HepG2 (cell line): Measurements from ENCODE around the gene RSPH9. TPM values are rescaled to one million over a fixed set of nuclear protein-coding genes. Genes with fewer than 3 reads are reported as not detected.

Source experiments
- ASH2L ChIP-seq: fragments of 300-600, 200-600 bp; sonication (generic); IDR thresholded peaks from 2 replicates; pipeline ENCODE4 v1.7.0; 2017; ENCODE audit warnings: low read depth, mild to moderate bottlenecking, moderate library complexity, mixed read lengths, low read length; ENCODE audit not compliant: insufficient read length
- BRCA1 ChIP-seq: sonication (generic); formaldehyde crosslinking; IDR thresholded peaks from 2 replicates; pipeline ENCODE4 v1.4.0; 2020; ENCODE audit warnings: missing genetic modification reagents
- PAX8 ChIP-seq: sonication (generic); formaldehyde crosslinking; IDR thresholded peaks from 2 replicates; pipeline ENCODE4 v1.8.0; 2022; ENCODE audit warnings: mild to moderate bottlenecking, missing genetic modification reagents, borderline replicate concordance
- TMF1 ChIP-seq: sonication (generic); formaldehyde crosslinking; IDR thresholded peaks from 2 replicates; pipeline ENCODE4 v1.8.1; 2022; ENCODE audit warnings: low read depth, missing genetic modification reagents
- ZNF296 ChIP-seq: sonication (generic); formaldehyde crosslinking; conservative IDR thresholded peaks from 2 replicates; pipeline ENCODE4 v1.5.0; 2020; ENCODE audit warnings: mild to moderate bottlenecking, missing genetic modification reagents
- ZNF547 ChIP-seq: sonication (generic); formaldehyde crosslinking; IDR thresholded peaks from 2 replicates; pipeline ENCODE4 v1.5.1; 2020; ENCODE audit warnings: mild to moderate bottlenecking, missing genetic modification reagents
- polyA plus RNA-seq, 8 experiments: library from polyadenylated mRNA; depleted of rRNA in 3 of 8; stranded (reverse) in 7 of 8; unstranded in 1 of 8; fragments of >200 nt; fragmentation: Illumina TruSeq in 4 of 8; extraction: Trizol in 4 of 8; gene quantifications; 2 replicates each; pipeline versions ENCODE4 v1.2.1 to v1.2.3, GENCODE V29; 2011 to 2016; ENCODE audit warnings: low read depth in 4 of 8, missing spikeins in 1 of 8, mixed read lengths in 1 of 8; ENCODE audit not compliant: insufficient read depth in 1 of 8
- total RNA-seq, 5 experiments: library from RNA; depleted of rRNA; stranded (reverse); fragments of >200 nt; fragmentation: Illumina TruSeq; extraction: Trizol; gene quantifications; 2 replicates each; pipeline ENCODE4 v1.2.3, GENCODE V29; 2016; ENCODE audit warnings: low read depth in 1 of 5
- TF ChIP-seq, protein P1 (sequence below): sonication (generic); formaldehyde crosslinking; IDR thresholded peaks from 2 replicates; pipeline ENCODE4 v1.4.0; 2020; ENCODE audit warnings: missing genetic modification reagents, borderline replicate concordance
- TF ChIP-seq, protein P2 (sequence below): sonication (generic); formaldehyde crosslinking; IDR thresholded peaks from 2 replicates; pipeline ENCODE4 v1.4.0; 2020; ENCODE audit warnings: mild to moderate bottlenecking, missing genetic modification reagents, borderline replicate concordance
- TF ChIP-seq, protein P3 (sequence below): sonication (generic); formaldehyde crosslinking; IDR thresholded peaks from 2 replicates; pipeline ENCODE4 v1.8.0; 2022; ENCODE audit warnings: missing genetic modification reagents, mild to moderate bottlenecking, borderline replicate concordance

The RSPH9 gene
- total and polyA plus RNA-seq, 2 of the 13 experiments (the other 11 are each of a cell fraction or from before 2014, with no cell fraction given) = 0.04 TPM; not detected in 1

- TF ChIP-seq, protein P1, sequence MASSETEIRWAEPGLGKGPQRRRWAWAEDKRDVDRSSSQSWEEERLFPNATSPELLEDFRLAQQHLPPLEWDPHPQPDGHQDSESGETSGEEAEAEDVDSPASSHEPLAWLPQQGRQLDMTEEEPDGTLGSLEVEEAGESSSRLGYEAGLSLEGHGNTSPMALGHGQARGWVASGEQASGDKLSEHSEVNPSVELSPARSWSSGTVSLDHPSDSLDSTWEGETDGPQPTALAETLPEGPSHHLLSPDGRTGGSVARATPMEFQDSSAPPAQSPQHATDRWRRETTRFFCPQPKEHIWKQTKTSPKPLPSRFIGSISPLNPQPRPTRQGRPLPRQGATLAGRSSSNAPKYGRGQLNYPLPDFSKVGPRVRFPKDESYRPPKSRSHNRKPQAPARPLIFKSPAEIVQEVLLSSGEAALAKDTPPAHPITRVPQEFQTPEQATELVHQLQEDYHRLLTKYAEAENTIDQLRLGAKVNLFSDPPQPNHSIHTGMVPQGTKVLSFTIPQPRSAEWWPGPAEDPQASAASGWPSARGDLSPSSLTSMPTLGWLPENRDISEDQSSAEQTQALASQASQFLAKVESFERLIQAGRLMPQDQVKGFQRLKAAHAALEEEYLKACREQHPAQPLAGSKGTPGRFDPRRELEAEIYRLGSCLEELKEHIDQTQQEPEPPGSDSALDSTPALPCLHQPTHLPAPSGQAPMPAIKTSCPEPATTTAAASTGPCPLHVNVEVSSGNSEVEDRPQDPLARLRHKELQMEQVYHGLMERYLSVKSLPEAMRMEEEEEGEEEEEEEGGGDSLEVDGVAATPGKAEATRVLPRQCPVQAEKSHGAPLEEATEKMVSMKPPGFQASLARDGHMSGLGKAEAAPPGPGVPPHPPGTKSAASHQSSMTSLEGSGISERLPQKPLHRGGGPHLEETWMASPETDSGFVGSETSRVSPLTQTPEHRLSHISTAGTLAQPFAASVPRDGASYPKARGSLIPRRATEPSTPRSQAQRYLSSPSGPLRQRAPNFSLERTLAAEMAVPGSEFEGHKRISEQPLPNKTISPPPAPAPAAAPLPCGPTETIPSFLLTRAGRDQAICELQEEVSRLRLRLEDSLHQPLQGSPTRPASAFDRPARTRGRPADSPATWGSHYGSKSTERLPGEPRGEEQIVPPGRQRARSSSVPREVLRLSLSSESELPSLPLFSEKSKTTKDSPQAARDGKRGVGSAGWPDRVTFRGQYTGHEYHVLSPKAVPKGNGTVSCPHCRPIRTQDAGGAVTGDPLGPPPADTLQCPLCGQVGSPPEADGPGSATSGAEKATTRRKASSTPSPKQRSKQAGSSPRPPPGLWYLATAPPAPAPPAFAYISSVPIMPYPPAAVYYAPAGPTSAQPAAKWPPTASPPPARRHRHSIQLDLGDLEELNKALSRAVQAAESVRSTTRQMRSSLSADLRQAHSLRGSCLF (CRISPR knock-in tag) = no peak
- TF ChIP-seq ZNF547 (CRISPR knock-in tag) = 0 out of 2 replicates have a peak, but pooled peaks have one; percentile 33
- TF ChIP-seq, protein P2, sequence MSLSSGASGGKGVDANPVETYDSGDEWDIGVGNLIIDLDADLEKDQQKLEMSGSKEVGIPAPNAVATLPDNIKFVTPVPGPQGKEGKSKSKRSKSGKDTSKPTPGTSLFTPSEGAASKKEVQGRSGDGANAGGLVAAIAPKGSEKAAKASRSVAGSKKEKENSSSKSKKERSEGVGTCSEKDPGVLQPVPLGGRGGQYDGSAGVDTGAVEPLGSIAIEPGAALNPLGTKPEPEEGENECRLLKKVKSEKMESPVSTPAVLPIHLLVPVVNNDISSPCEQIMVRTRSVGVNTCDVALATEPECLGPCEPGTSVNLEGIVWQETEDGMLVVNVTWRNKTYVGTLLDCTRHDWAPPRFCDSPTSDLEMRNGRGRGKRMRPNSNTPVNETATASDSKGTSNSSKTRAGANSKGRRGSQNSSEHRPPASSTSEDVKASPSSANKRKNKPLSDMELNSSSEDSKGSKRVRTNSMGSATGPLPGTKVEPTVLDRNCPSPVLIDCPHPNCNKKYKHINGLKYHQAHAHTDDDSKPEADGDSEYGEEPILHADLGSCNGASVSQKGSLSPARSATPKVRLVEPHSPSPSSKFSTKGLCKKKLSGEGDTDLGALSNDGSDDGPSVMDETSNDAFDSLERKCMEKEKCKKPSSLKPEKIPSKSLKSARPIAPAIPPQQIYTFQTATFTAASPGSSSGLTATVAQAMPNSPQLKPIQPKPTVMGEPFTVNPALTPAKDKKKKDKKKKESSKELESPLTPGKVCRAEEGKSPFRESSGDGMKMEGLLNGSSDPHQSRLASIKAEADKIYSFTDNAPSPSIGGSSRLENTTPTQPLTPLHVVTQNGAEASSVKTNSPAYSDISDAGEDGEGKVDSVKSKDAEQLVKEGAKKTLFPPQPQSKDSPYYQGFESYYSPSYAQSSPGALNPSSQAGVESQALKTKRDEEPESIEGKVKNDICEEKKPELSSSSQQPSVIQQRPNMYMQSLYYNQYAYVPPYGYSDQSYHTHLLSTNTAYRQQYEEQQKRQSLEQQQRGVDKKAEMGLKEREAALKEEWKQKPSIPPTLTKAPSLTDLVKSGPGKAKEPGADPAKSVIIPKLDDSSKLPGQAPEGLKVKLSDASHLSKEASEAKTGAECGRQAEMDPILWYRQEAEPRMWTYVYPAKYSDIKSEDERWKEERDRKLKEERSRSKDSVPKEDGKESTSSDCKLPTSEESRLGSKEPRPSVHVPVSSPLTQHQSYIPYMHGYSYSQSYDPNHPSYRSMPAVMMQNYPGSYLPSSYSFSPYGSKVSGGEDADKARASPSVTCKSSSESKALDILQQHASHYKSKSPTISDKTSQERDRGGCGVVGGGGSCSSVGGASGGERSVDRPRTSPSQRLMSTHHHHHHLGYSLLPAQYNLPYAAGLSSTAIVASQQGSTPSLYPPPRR (CRISPR knock-in tag) = peak; percentile 89
- TF ChIP-seq ASH2L = peak; percentile 15
- TF ChIP-seq BRCA1 = no peak
- no peak; the same call in 1 of the 2 replicates for TF ChIP-seq ZNF296
- no peak for TF ChIP-seq TMF1 (CRISPR knock-in tag)
- TF ChIP-seq, protein P3, sequence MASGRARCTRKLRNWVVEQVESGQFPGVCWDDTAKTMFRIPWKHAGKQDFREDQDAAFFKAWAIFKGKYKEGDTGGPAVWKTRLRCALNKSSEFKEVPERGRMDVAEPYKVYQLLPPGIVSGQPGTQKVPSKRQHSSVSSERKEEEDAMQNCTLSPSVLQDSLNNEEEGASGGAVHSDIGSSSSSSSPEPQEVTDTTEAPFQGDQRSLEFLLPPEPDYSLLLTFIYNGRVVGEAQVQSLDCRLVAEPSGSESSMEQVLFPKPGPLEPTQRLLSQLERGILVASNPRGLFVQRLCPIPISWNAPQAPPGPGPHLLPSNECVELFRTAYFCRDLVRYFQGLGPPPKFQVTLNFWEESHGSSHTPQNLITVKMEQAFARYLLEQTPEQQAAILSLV (CRISPR knock-in tag) = peak; percentile 37
- TF ChIP-seq PAX8 (CRISPR knock-in tag) = no peak
Measured at GRCh38 chr6:43671801-43672690, 27.2 kb downstream of the RSPH9 start (continued).
